ENCODE results near the gene DNAAF6. TPM values are rescaled to one million over a fixed set of nuclear protein-coding genes. Genes with fewer than 3 reads are reported as not detected.
"Not testable (repeated sequence)": the region's sequence is repeated elsewhere in the genome, so short reads cannot be mapped to it uniquely, and the experiment has no call there.

DNAAF6 gene
- not detected for total RNA-seq

- peaks cover 6% of the 10 kb centered on the region for H3K27me3 ChIP-seq
- peak within 1 kb of the TSS in 2 of 3 donors; percentile 37 to 55 for H3K4me3 ChIP-seq (replicated peaks in 1 of 3)
- H3K4me1 ChIP-seq: no peaks in the 10 kb centered on the region
- WGBS, 2 donors: 0 to 4% methylated on average over 17 to 38 of the region's 66 CpGs
- intact Hi-C loops (cut with DNase I): no loop called here
- no peaks in the 10 kb centered on the region for H3K9me3 ChIP-seq
- TF ChIP-seq CTCF (IDR thresholded peaks at IDR 0.05) (no peak), POLR2A (IDR thresholded peaks at IDR 0.05) (peak in 1 of 2 donors; percentile 46)
- no peaks in the 10 kb centered on the region for H3K36me3 ChIP-seq
- H3K27ac ChIP-seq: peak within 1 kb of the TSS in 1 of 3 donors; percentile 31
- peak; percentile 84 to 86 for DNase-seq
These were observed at the start of gene DNAAF6, which contains the start of gene NUP62CL for GRCh38 chrX:107205770-107206696. Gene DNAAF6 (plus strand): TSS chrX:107206611. CDS start chrX:107212876, 6,265 bp downstream. Gene NUP62CL (minus strand): TSS chrX:107206433. CDS start chrX:107175146, 31,287 bp downstream.

DNA sequence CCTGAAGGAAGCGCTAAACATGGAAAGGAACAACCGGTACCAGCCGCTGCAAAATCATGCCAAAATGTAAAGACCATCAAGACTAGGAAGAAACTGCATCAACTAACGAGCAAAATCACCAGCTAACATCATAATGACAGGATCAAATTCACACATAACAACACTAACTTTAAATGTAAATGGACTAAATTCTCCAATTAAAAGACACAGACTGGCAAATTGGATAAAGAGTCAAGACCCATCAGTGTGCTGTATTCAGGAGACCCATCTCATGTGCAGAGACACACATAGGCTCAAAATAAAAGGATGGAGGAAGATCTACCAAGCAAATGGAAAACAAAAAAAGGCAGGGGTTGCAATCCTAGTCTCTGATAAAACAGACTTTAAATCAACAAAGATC, 48.8 kb upstream of the DNAAF6 start:
- DNase-seq: not testable (repeated sequence)
- 88% methylated on average over 3 of the region's 4 CpGs; no CpG with 5 or more reads in 1 of the 2 donors for WGBS, 2 donors

GRCh38 chrX:107167163-107167921, 39.1 kb upstream of the DNAAF6 start:
- TF ChIP-seq CTCF (IDR thresholded peaks at IDR 0.05): no peak
- no peak for TF ChIP-seq POLR2A (IDR thresholded peaks at IDR 0.05)
- 92 to 94% methylated on average over 3 of the region's 3 CpGs for WGBS, 2 donors
- intact Hi-C loops (cut with DNase I): no loop called here
- no peak for DNase-seq
- Histone ChIP-seq H3K4me1 (no peaks in the 10 kb centered on the region), H3K27me3 (no peaks in the 10 kb centered on the region), H3K9me3 (no peaks in the 10 kb centered on the region), H3K27ac (no peak overlapping the region), H3K4me3 (replicated peaks in 1 of 3) (no peak overlapping the region), H3K36me3 (no peaks in the 10 kb centered on the region)

More for the DNA sequence above, 48.8 kb upstream of the DNAAF6 start:
- H3K4me1 ChIP-seq; H3K9me3 ChIP-seq; H3K4me3 ChIP-seq (replicated peaks in 1 of 3); intact Hi-C loops (cut with DNase I); H3K27me3 ChIP-seq; H3K27ac ChIP-seq; H3K36me3 ChIP-seq: not testable (repeated sequence)

DNA sequence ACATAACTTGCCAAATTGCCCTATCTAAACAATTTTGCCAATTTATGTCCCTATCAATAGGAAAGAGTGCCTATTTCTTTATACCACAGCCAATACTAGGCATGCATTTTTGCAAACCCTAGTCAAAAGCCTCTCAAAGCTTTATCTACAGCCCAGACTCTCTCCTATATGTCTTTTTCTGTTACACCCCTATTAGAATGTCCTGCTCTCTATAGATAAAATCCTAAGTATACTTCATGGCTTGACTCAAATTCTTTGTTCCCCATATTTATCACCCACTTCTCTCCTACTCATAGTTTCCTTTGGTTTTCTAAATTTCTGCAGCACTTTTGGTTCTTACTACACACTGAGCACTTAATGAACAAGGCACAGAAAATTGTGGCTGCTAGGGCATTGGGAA, 38.2 kb upstream of the DNAAF6 start:
- Histone ChIP-seq H3K4me1 (no peaks in the 10 kb centered on the region), H3K9me3 (no peaks in the 10 kb centered on the region), H3K27me3 (no peaks in the 10 kb centered on the region), H3K27ac (no peak overlapping the region), H3K4me3 (replicated peaks in 1 of 3) (no peak overlapping the region), H3K36me3 (no peaks in the 10 kb centered on the region)
- DNase-seq: no peak
- intact Hi-C loops (cut with DNase I): no loop called here
- TF ChIP-seq CTCF (IDR thresholded peaks at IDR 0.05): no peak
- TF ChIP-seq POLR2A (IDR thresholded peaks at IDR 0.05): no peak

DNA sequence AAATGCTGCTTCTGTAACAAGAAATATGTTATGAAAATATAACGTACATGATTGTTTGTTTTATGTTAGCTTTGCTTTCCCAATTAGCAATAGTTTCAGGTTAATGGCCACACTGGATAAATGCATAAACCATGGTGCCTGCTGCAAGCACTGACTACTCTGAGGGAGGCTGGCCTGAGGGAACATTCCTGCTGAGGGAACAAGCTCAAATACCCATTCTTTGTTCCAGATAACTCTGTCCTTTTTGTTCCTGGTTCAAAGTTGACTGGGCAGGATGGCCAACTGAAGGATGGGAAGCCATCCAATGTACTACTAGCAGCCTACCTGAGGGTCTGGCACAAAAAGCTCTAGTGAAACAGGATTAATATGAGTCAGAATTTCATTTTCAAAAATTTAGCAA, 37.7 kb upstream of the DNAAF6 start:
- no peaks in the 10 kb centered on the region for H3K27me3 ChIP-seq
- TF ChIP-seq CTCF (IDR thresholded peaks at IDR 0.05) (no peak), POLR2A (IDR thresholded peaks at IDR 0.05) (no peak)
- DNase-seq: no peak
- H3K36me3 ChIP-seq: no peaks in the 10 kb centered on the region
- intact Hi-C loops (cut with DNase I): no loop called here
- no peak overlapping the region for H3K4me3 ChIP-seq (replicated peaks in 1 of 3)
- WGBS, 2 donors: 80 to 92% methylated on average over 1 of the region's 1 CpG
- H3K9me3 ChIP-seq: no peaks in the 10 kb centered on the region
- no peaks in the 10 kb centered on the region for H3K4me1 ChIP-seq
- no peak overlapping the region for H3K27ac ChIP-seq

Data from thyroid gland (tissue), 4 donors.